AG09319 (cell line): Measurements from ENCODE around the gene ALAD.

Experiments
- DNase-seq: peaks from one replicate; pipeline ENCODE4 v3.0.0-alpha.2; 2010; ENCODE audit warnings: low read depth; ENCODE audit errors: extremely low read depth
- CTCF ChIP-seq: IDR thresholded peaks from 2 replicates; pipeline ENCODE4 v1.5.1; 2011; ENCODE audit warnings: low read depth, mild to moderate bottlenecking, inconsistent platforms, low read length, moderate library complexity

ALAD gene

DNA sequence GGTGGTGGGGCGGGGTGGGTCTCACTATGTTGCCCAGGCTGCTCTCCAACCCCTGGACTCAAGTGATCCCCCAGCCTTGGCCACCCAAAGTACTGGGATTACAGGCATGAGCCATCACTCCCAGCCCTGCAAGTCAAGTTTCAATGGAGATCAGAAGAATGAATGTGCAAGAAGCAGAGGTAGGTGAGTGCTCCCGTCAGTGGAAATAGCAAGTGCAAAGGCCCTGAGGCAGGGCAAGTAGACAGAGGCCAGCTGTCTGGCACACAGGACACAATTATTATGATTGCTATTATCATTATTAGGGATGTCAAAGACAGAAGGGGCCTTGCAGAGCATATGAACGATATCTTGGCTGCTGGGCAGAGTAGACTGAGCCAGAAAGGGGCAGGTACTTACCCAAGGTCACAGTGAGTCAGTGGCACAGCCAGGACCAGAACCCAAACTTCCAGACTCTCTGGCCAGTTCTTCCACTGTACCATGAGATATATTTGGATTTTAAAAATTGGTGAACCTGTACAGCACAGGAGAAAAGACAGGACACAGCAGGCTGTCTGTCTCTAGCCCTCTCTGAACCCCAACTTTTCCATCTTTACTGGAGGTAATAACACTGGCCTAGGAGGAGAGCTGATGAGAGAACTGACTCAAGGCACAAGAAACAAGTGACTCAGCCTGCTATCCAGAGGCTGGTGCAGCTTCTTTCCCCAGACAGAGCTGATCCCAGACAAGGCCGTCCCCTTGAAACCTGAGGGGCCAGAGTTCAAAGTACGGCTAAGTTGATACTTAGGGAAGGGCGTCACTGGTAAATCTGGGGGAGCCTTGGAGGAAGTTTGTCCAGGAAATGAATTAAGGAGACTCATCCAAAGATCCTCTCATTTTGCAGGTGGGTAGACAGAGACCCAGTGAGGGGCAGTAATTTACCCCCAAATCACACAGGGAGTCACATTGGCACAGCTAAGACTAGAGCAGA is 25.7 kb downstream of the ALAD start:
- no peak for DNase-seq
- no peak for TF ChIP-seq CTCF

DNA sequence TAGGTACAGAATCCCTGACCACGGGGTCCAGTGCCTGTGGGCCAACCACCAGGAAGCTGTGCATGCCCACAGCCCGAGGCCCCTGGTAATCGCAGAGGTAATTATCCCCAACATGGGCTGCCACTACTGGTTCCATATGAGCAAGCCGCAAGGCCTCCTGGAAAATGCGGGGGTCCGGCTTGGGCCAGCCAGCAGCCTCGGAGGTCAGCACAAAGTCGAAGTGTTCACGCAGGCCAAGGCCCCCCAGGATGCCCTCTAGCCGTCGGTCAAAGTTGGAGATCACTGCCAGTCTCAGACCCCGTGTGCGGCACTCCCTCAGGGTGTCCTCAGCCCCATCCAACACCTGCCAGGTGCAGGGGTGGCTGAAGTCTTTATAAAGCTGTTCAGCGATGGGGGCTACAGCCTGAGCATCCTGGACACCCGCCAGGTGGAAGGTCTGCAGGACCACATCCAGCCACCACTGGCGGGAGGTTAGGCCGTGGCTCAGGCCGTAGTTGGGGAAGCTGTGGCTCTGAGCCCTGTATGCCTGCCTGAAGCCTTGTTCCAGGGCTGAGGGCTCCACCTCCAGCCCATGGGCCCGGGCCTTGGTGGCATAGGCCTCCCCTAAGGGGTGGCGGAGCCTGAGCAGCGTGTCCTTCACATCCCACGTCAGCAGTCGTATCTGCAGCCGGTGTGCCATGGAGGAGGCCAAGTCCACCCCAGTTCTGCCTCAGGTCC is 27.2 kb downstream of the ALAD start:
- DNase-seq = no peak
- TF ChIP-seq CTCF = no peak

DNA sequence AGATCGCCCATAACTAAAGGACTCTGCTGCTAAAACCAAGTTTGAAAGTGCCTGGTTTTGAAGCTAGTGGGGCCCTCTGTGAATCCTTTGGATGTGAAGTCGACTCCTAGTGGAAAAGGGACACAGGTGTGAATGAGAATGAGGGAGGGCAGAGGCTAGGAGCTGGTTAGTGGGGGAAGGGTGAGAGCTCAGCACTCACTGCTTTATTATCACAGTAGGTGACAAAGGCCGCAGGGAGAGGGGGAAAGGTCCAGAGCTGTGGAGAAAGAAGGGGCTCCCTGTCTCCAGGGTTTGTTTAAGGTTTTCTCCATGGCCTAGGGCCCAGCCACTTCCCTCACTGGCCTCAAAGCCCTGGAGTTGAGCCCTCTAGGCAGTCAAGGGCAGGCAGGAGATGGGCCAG is 27.8 kb downstream of the ALAD start:
- no peak for DNase-seq
- TF ChIP-seq CTCF = no peak

- no peak for TF ChIP-seq CTCF
- no peak for DNase-seq
Measured at GRCh38 chr9:113372059-113372458, 29.0 kb downstream of the ALAD start.

GRCh38 chr9:113370806-113371325 is 30.2 kb downstream of the ALAD start:
- DNase-seq = no peak
- no peak for TF ChIP-seq CTCF

DNA sequence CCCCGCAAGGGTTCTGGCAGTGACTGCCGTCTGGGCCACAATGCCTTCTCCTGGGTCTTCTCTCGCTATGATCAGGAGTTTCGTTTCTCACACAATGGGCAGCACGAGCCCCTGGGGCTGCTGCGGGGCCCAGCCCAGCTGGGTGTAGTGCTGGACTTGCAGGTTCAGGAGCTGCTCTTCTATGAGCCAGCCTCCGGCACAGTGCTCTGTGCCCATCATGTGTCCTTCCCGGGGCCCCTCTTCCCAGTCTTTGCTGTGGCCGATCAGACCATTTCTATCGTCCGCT is 31.3 kb downstream of the ALAD start:
- DNase-seq = no peak
- TF ChIP-seq CTCF = no peak
